Esophagus (tissue), 2 donors: ENCODE results near the gene PTTG1. TPM values are rescaled to one million over a fixed set of nuclear protein-coding genes. Genes with fewer than 3 reads are reported as not detected.

Experiments used
- H3K27ac ChIP-seq, 2 donors: one replicate each; pipeline ENCODE4 v1.5.1; 2013; ENCODE audit warnings: low read depth in 2 of 2, mild to moderate bottlenecking in 2 of 2, inconsistent platforms in 1 of 2, low read length in 1 of 2, moderate library complexity in 1 of 2
- H3K27me3 ChIP-seq, 2 donors: one replicate each; pipeline ENCODE4 v1.6.1; 2013; ENCODE audit warnings: low read length in 2 of 2, control low read depth in 1 of 2, mild to moderate bottlenecking in 1 of 2; ENCODE audit not compliant: insufficient read depth in 2 of 2, control insufficient read depth in 1 of 2
- H3K36me3 ChIP-seq, 2 donors: one replicate each; pipeline ENCODE4 v1.6.1; 2013; ENCODE audit warnings: low read length in 1 of 2; ENCODE audit not compliant: control insufficient read depth in 2 of 2, insufficient read depth in 2 of 2
- H3K4me1 ChIP-seq, 2 donors: one replicate each; pipeline ENCODE4 v1.6.1; 2013; ENCODE audit warnings: low read length in 1 of 2; ENCODE audit not compliant: control insufficient read depth in 2 of 2, insufficient read depth in 2 of 2
- H3K4me3 ChIP-seq, 2 donors: one replicate each; pipeline ENCODE4 v1.5.1; 2013; ENCODE audit warnings: low read length in 2 of 2, mild to moderate bottlenecking in 2 of 2, low read depth in 1 of 2, moderate library complexity in 1 of 2
- H3K9me3 ChIP-seq, 2 donors: one replicate each; pipeline ENCODE4 v1.6.1; 2013; ENCODE audit warnings: mild to moderate bottlenecking in 2 of 2, low read depth in 1 of 2, low read length in 1 of 2, moderate library complexity in 1 of 2; ENCODE audit not compliant: control insufficient read depth in 2 of 2, insufficient read depth in 1 of 2
- WGBS, 2 donors: extraction: QIAGEN DNeasy Blood & Tissue Kit; methylation state at CpG; one replicate each; pipeline ENCODE4 v1.1.7; 2013; 5-methylcytosine and 5-hydroxymethylcytosine counted together
- polyA plus RNA-seq, 2 donors: library from polyadenylated mRNA; stranded (reverse); fragments of 200-250 nt; gene quantifications; one replicate each; pipeline ENCODE4 v1.2.3, GENCODE V29; 2013
- donor health status: healthy with polysubstance abuse.
- donor health status: Bipolar disorder and iron deficiency.

PTTG1 gene
- polyA plus RNA-seq, 2 donors = 96.5 to 118 TPM

- H3K36me3 ChIP-seq = no peaks in the 10 kb centered on the region
- H3K27ac ChIP-seq = no peak overlapping the region
- no peaks in the 10 kb centered on the region for H3K27me3 ChIP-seq
- no peaks in the 10 kb centered on the region for H3K9me3 ChIP-seq
- peaks cover 5 to 7% of the 10 kb centered on the region in 2 donors for H3K4me1 ChIP-seq
- H3K4me3 ChIP-seq = no peak overlapping the region
Measured at GRCh38 chr5:160437271-160437670, 15.6 kb downstream of the PTTG1 start.

- peaks cover 1 to 4% of the 10 kb centered on the region in 2 donors for H3K4me1 ChIP-seq
- H3K27me3 ChIP-seq = no peaks in the 10 kb centered on the region
- H3K36me3 ChIP-seq = no peaks in the 10 kb centered on the region
- H3K9me3 ChIP-seq = no peaks in the 10 kb centered on the region
- 4 to 5% methylated on average over 18 of the region's 18 CpGs for WGBS, 2 donors
- H3K4me3 ChIP-seq = peak overlapping the region in 1 of 2 donors; percentile 44
- H3K27ac ChIP-seq = peak overlapping the region in 1 of 2 donors; percentile 41
Measured at GRCh38 chr5:160438316-160439204, 16.9 kb downstream of the PTTG1 start.

GRCh38 chr5:160439205-160439600 is 17.5 kb downstream of the PTTG1 start:
- Histone ChIP-seq H3K27ac (peak overlapping the region in 1 of 2 donors; percentile 41), H3K4me3 (peak overlapping the region; percentile 35 to 44), H3K4me1 (peaks cover 0 to 4% of the 10 kb centered on the region in 2 donors), H3K27me3 (no peaks in the 10 kb centered on the region), H3K9me3 (no peaks in the 10 kb centered on the region), H3K36me3 (no peaks in the 10 kb centered on the region)
- WGBS, 2 donors = 1% methylated on average over 11 of the region's 11 CpGs

DNA sequence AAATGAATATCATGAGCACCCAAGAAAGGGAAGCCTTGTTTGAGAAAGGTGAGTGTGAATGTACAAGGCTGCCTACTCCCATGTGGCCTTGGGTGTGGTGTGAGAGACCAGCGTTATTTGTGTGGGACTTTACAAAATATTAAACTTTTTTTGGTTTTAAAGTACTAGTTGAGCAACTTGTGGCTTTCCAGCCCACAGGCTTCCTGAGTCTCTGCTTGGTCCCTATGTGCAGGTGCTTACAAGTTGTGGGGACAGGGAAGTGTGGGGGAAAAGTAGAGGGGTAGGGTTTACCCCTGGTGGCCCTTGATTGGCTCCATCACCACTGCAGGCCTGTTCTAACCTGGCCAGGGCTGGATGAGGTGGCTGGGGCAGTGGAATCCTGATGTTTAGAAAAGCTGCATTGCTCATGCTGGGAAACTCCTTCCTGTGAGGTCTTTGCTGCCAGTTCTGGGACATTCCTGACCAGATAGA is 19.7 kb downstream of the PTTG1 start:
- Histone ChIP-seq H3K9me3 (no peaks in the 10 kb centered on the region), H3K4me3 (no peak overlapping the region), H3K27ac (no peak overlapping the region), H3K4me1 (peaks cover 0 to 4% of the 10 kb centered on the region in 2 donors), H3K27me3 (no peaks in the 10 kb centered on the region), H3K36me3 (no peaks in the 10 kb centered on the region)
- 27 to 56% methylated on average over 1 of the region's 1 CpG for WGBS, 2 donors

GRCh38 chr5:160442824-160443431 is 21.3 kb downstream of the PTTG1 start:
- WGBS, 2 donors = 60% methylated on average over 4 of the region's 4 CpGs
- no peaks in the 10 kb centered on the region for H3K9me3 ChIP-seq
- peaks cover 0 to 4% of the 10 kb centered on the region in 2 donors for H3K4me1 ChIP-seq
- no peak overlapping the region for H3K4me3 ChIP-seq
- H3K27ac ChIP-seq = no peak overlapping the region
- no peaks in the 10 kb centered on the region for H3K36me3 ChIP-seq
- H3K27me3 ChIP-seq = no peaks in the 10 kb centered on the region

- WGBS, 2 donors = 69 to 71% methylated on average over 1 of the region's 1 CpG
Measured at GRCh38 chr5:160444407-160444806, 22.8 kb downstream of the PTTG1 start.

DNA sequence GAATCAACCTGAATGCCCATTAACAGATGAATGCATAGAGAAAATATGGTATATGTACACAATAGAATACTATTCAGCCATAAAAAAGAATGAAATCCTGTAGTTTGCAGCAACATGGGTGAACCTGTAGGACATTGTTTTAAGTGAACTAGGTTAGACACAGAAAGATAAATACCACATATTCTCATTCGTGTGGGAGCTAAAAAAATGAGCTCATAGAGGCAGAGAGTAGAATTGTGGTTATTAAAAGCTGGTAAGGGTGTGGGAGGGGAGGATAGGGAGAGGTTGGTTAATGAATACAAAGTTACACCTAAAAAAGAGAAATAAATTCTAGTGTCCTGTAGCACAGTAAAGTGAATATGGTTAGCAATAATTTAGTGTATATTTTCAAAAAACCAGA is 23.5 kb downstream of the PTTG1 start:
- no peak overlapping the region for H3K4me3 ChIP-seq
- 70 to 74% methylated on average over 1 of the region's 1 CpG for WGBS, 2 donors
- H3K36me3 ChIP-seq = no peaks in the 10 kb centered on the region
- H3K9me3 ChIP-seq = no peaks in the 10 kb centered on the region
- H3K27ac ChIP-seq = no peak overlapping the region
- no peaks in the 10 kb centered on the region for H3K4me1 ChIP-seq
- H3K27me3 ChIP-seq = no peaks in the 10 kb centered on the region

More at GRCh38 chr5:160444407-160444806, 22.8 kb downstream of the PTTG1 start:
- Histone ChIP-seq H3K4me3 (no peak overlapping the region), H3K27me3 (no peaks in the 10 kb centered on the region), H3K36me3 (no peaks in the 10 kb centered on the region), H3K27ac (no peak overlapping the region), H3K4me1 (no peaks in the 10 kb centered on the region), H3K9me3 (no peaks in the 10 kb centered on the region)

- Histone ChIP-seq H3K36me3 (no peaks in the 10 kb centered on the region), H3K27me3 (no peaks in the 10 kb centered on the region), H3K4me1 (no peaks in the 10 kb centered on the region), H3K4me3 (no peak overlapping the region), H3K9me3 (no peaks in the 10 kb centered on the region), H3K27ac (no peak overlapping the region)
Measured at GRCh38 chr5:160445751-160446150, 24.1 kb downstream of the PTTG1 start.

- WGBS, 2 donors = 92 to 94% methylated on average over 1 of the region's 1 CpG
- no peak overlapping the region for H3K27ac ChIP-seq
- no peaks in the 10 kb centered on the region for H3K9me3 ChIP-seq
- no peaks in the 10 kb centered on the region for H3K36me3 ChIP-seq
- H3K4me1 ChIP-seq = no peaks in the 10 kb centered on the region
- H3K27me3 ChIP-seq = no peaks in the 10 kb centered on the region
- no peak overlapping the region for H3K4me3 ChIP-seq
Measured at GRCh38 chr5:160448886-160449285, 27.2 kb downstream of the PTTG1 start.
